Cardiac muscle cell (in vitro differentiated cells and primary cell): ENCODE results near the gene KLRF1. TPM values are rescaled to one million over a fixed set of nuclear protein-coding genes. Genes with fewer than 3 reads are reported as not detected.

Experiments used
- DNase-seq, 2 donors: peaks; one replicate each; pipeline versions ENCODE4 v3.0.0 to v3.0.0-alpha.2; 2010 to 2017; ENCODE audit warnings: low read depth in 1 of 2, low spot score in 1 of 2
- H3K27ac ChIP-seq: fragments of 200-600 bp; sonication (generic); 2 replicates; pipeline ENCODE4 v1.5.1; 2016
- H3K27me3 ChIP-seq: fragments of 200-600 bp; sonication (generic); 2 replicates; pipeline ENCODE4 v1.6.0; 2016; ENCODE audit warnings: control low read depth
- H3K36me3 ChIP-seq: fragments of 200-600 bp; sonication (generic); 2 replicates; pipeline ENCODE4 v1.5.1; 2016; ENCODE audit warnings: control low read depth
- H3K4me1 ChIP-seq: fragments of 200-600 bp; sonication (generic); 2 replicates; pipeline ENCODE4 v1.8.1; 2017; ENCODE audit warnings: low read depth, mild to moderate bottlenecking, mixed run types
- H3K4me3 ChIP-seq: fragments of 200-600 bp; sonication (generic); 2 replicates; pipeline ENCODE4 v1.5.1; 2016; ENCODE audit warnings: mild to moderate bottlenecking
- H3K9me3 ChIP-seq: fragments of 200-600 bp; sonication (generic); 2 replicates; pipeline ENCODE4 v1.5.1; 2017; ENCODE audit warnings: low read depth, mild to moderate bottlenecking, control low read depth
- CTCF ChIP-seq: IDR thresholded peaks from 2 replicates; pipeline ENCODE4 v1.5.1; 2012; ENCODE audit warnings: low read depth, mild to moderate bottlenecking, low read length
- polyA plus RNA-seq: library from polyadenylated mRNA; unstranded; fragments of >200 nt; fragmentation: Nextera tagmentation; extraction: Ambion mirVana; gene quantifications from 2 replicates; pipeline ENCODE4 v1.2.1, GENCODE V29; 2016
- total RNA-seq: library from RNA; depleted of rRNA; stranded (reverse); fragments of >200 nt; gene quantifications from 2 replicates; pipeline ENCODE4 v1.2.3, GENCODE V29; 2016

KLRF1 gene
- total and polyA plus RNA-seq, 2 experiments from 2014 or later = not detected

- no peaks in the 10 kb centered on the region for H3K9me3 ChIP-seq
- TF ChIP-seq CTCF = no peak
- no peaks in the 10 kb centered on the region for H3K36me3 ChIP-seq
- peak in 1 of 2 donors; percentile 40 for DNase-seq
- H3K4me3 ChIP-seq = no peak overlapping the region
- no peak overlapping the region for H3K27ac ChIP-seq
- H3K27me3 ChIP-seq = no peaks in the 10 kb centered on the region
- no peaks in the 10 kb centered on the region for H3K4me1 ChIP-seq
Observed at GRCh38 chr12:9883175-9883574, 55.9 kb downstream of the KLRF1 start.

DNA sequence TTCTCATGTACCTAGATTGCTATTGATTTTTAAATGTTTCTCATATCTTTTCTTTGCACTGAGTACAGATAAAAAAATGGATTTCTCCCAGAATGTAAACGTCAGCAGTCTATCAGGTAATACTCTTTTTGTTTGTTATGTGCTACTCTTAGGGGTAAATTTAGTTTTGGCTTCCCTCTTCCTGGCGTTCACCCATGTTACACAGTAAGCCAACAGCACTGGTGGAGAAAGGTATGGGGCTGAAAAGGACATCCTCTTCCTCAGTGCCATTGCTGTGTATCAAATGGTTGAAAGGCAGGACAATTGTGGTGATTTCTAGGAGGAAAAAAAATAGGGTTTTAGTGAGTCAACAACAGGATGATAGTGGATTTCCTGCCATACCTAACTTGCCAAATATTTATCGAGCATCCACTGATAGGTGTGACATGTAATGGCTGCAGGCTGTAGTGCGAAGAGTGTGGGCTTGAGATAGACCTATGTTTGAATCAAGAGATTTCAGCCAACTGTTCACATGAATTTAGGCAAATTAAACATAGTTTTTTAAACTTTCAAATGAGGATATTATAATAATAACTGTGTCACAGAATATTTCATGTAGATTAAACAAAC lies 61.5 kb downstream of the KLRF1 start:
- Histone ChIP-seq H3K9me3 (no peaks in the 10 kb centered on the region), H3K27ac (no peak overlapping the region)

More for the DNA sequence above, 61.5 kb downstream of the KLRF1 start:
- Histone ChIP-seq H3K4me1 (no peaks in the 10 kb centered on the region), H3K4me3 (no peak overlapping the region), H3K27me3 (no peaks in the 10 kb centered on the region), H3K36me3 (no peaks in the 10 kb centered on the region)
- DNase-seq = no peak
- TF ChIP-seq CTCF = no peak

Other genes with a start within 250 kb of the KLRF1 start
- not detected in 2 replicates for gene KLRB1, start 219.6 kb upstream of the KLRF1 start, total RNA-seq
- gene KLRB1, start 219.6 kb upstream of the KLRF1 start, polyA plus RNA-seq = not detected in 2 replicates
- 4.5 and 20.2 TPM in 2 replicates for gene CLEC2D, start 157.8 kb upstream of the KLRF1 start, total RNA-seq
- 7.8 and 20.3 TPM in 2 replicates for gene CLEC2D, start 157.8 kb upstream of the KLRF1 start, polyA plus RNA-seq
- not detected in 2 replicates for gene CLECL1, start 94.4 kb upstream of the KLRF1 start, total RNA-seq
- 0.27 TPM in 1 of 2 replicates, not detected in the other for gene CLECL1, start 94.4 kb upstream of the KLRF1 start, polyA plus RNA-seq
- not detected in 2 replicates for gene CD69, start 66.6 kb upstream of the KLRF1 start, total RNA-seq
- not detected in 2 replicates for gene CD69, start 66.6 kb upstream of the KLRF1 start, polyA plus RNA-seq
- not detected in 2 replicates for gene CLEC2B, start 41.9 kb downstream of the KLRF1 start, total RNA-seq
- gene CLEC2B, start 41.9 kb downstream of the KLRF1 start, polyA plus RNA-seq = 0.31 TPM in 1 of 2 replicates, not detected in the other
- gene KLRF2, start 54.0 kb downstream of the KLRF1 start, total RNA-seq = not detected in 2 replicates
- not detected in 2 replicates for gene KLRF2, start 54.0 kb downstream of the KLRF1 start, polyA plus RNA-seq
- not detected in 2 replicates for gene CLEC2A, start 104.9 kb downstream of the KLRF1 start, total RNA-seq
- not detected in 2 replicates for gene CLEC2A, start 104.9 kb downstream of the KLRF1 start, polyA plus RNA-seq
- not detected in 2 replicates for gene CLEC12A, start 143.9 kb downstream of the KLRF1 start, total RNA-seq
- gene CLEC12A, start 143.9 kb downstream of the KLRF1 start, polyA plus RNA-seq = not detected in 2 replicates
- 0.95 and 1.2 TPM in 2 replicates for gene CLEC1B, start 171.6 kb downstream of the KLRF1 start, total RNA-seq
- not detected in 2 replicates for gene CLEC1B, start 171.6 kb downstream of the KLRF1 start, polyA plus RNA-seq
- gene CLEC12B, start 183.1 kb downstream of the KLRF1 start, total RNA-seq = not detected in 2 replicates
- gene CLEC12B, start 183.1 kb downstream of the KLRF1 start, polyA plus RNA-seq = not detected in 2 replicates
- not detected in 2 replicates for gene CLEC9A, start 203.2 kb downstream of the KLRF1 start, total RNA-seq
- gene CLEC9A, start 203.2 kb downstream of the KLRF1 start, polyA plus RNA-seq = not detected in 2 replicates